Stimulated activated CD4-positive, alpha-beta T cell treated with anti-CD3 and anti-CD28 coated beads, Interleukin-1b, Interleukin-23, amount 100 ng/mL, for 24 hours (primary cell): ENCODE results near the gene TCHP.
"Not testable (repeated sequence)": the region's sequence is repeated elsewhere in the genome, so short reads cannot be mapped to it uniquely, and the experiment has no call there.

Experiments
- DNase-seq, 4 experiments: peaks; one replicate each; pipeline ENCODE4 v3.0.0-alpha.2; 2020; ENCODE audit warnings: low read depth in 4 of 4, low spot score in 1 of 4

The TCHP gene

GRCh38 chr12:109910254-109910968 lies 10.3 kb downstream of the TCHP start:
- no peak for DNase-seq

GRCh38 chr12:109910969-109911348 lies 10.9 kb downstream of the TCHP start:
- no peak for DNase-seq

- DNase-seq = no peak
Observed at GRCh38 chr12:109912855-109913321, 12.8 kb downstream of the TCHP start.

GRCh38 chr12:109914461-109914860 lies 14.4 kb downstream of the TCHP start:
- no peak for DNase-seq

- no peak for DNase-seq
Observed at GRCh38 chr12:109915171-109916040, 15.3 kb downstream of the TCHP start.

GRCh38 chr12:109916045-109916444 lies 16.0 kb downstream of the TCHP start:
- DNase-seq = no peak

- DNase-seq = no peak
Observed at GRCh38 chr12:109919456-109919855, 19.4 kb downstream of the TCHP start.

GRCh38 chr12:109920261-109920780 lies 20.2 kb downstream of the TCHP start:
- DNase-seq = no peak

GRCh38 chr12:109921982-109922381 lies 21.9 kb downstream of the TCHP start:
- DNase-seq = no peak

GRCh38 chr12:109923038-109923437 lies 23.0 kb downstream of the TCHP start:
- DNase-seq = no peak

- DNase-seq = no peak
Observed at GRCh38 chr12:109923481-109924245, 23.6 kb downstream of the TCHP start.

- no peak for DNase-seq
Observed at GRCh38 chr12:109925185-109925840, 25.2 kb downstream of the TCHP start.

- DNase-seq = no peak
Observed at GRCh38 chr12:109926016-109926415, 25.9 kb downstream of the TCHP start.

GRCh38 chr12:109926488-109927210 lies 26.6 kb downstream of the TCHP start:
- DNase-seq = no peak

GRCh38 chr12:109927622-109928021 lies 27.5 kb downstream of the TCHP start:
- DNase-seq = peak in 3 of 4 experiments; percentile 3 to 22 (median 16)

- no peak for DNase-seq
Observed at GRCh38 chr12:109928058-109928656, 28.1 kb downstream of the TCHP start.

GRCh38 chr12:109929326-109929725 lies 29.3 kb downstream of the TCHP start:
- DNase-seq = not testable (repeated sequence)

GRCh38 chr12:109930028-109930800 lies 30.1 kb downstream of the TCHP start:
- no peak for DNase-seq

- no peak for DNase-seq
Observed at GRCh38 chr12:109931143-109931542, 31.1 kb downstream of the TCHP start.
